ENCODE data around the gene PADI3. TPM values are rescaled to one million over a fixed set of nuclear protein-coding genes. Genes with fewer than 3 reads are reported as not detected.

The PADI3 gene, protein sequence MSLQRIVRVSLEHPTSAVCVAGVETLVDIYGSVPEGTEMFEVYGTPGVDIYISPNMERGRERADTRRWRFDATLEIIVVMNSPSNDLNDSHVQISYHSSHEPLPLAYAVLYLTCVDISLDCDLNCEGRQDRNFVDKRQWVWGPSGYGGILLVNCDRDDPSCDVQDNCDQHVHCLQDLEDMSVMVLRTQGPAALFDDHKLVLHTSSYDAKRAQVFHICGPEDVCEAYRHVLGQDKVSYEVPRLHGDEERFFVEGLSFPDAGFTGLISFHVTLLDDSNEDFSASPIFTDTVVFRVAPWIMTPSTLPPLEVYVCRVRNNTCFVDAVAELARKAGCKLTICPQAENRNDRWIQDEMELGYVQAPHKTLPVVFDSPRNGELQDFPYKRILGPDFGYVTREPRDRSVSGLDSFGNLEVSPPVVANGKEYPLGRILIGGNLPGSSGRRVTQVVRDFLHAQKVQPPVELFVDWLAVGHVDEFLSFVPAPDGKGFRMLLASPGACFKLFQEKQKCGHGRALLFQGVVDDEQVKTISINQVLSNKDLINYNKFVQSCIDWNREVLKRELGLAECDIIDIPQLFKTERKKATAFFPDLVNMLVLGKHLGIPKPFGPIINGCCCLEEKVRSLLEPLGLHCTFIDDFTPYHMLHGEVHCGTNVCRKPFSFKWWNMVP
- total RNA-seq (not detected), polyA plus RNA-seq (not detected)

- DNase-seq: no peak
- H3K4me3 Mint-ChIP-seq: no peak within 1 kb of the TSS
- no peak within 1 kb of the TSS for H3K27ac Mint-ChIP-seq
- H3K4me1 Mint-ChIP-seq: no peaks in the 10 kb centered on the region
- Histone ChIP-seq H3K27ac (ENCODE audit: low read depth, low read length) (no peak within 1 kb of the TSS), H3K4me1 (ENCODE audit: insufficient read depth, low read length) (no peaks in the 10 kb centered on the region), H3K27me3 (ENCODE audit: insufficient read depth, low read length) (no peaks in the 10 kb centered on the region), H3K9me3 (ENCODE audit: control insufficient read depth in 1 of 2, low read length in 2 of 2) (no peaks in the 10 kb centered on the region), H3K4me3 (ENCODE audit: low read length in 2 of 2) (no peak within 1 kb of the TSS), H3K36me3 (ENCODE audit: insufficient read depth, low read length) (no peaks in the 10 kb centered on the region)
- peaks cover 8 to 14% of the 10 kb centered on the region in 2 donors for H3K27me3 Mint-ChIP-seq
- intact Hi-C loops (cut with micrococcal nuclease): no loop called here
- no peaks in the 10 kb centered on the region for H3K36me3 Mint-ChIP-seq
- ChIA-PET POLR2A (ENCODE audit: partially characterized antibody) (no interaction called here), CTCF (ENCODE audit: partially characterized antibody) (interaction anchor here (0.7 kb wide), 1 partner anchor 11 kb away, joined by 3 read pairs; no protein-coding TSS in a partner anchor)
- H3K9me3 Mint-ChIP-seq: no peaks in the 10 kb centered on the region
Observed at GRCh38 chr1:17248781-17249180, at the start of gene PADI3. TSS of gene PADI3 (plus strand) at chr1:17249098. CDS start at chr1:17249138, 40 bp downstream.

DNA sequence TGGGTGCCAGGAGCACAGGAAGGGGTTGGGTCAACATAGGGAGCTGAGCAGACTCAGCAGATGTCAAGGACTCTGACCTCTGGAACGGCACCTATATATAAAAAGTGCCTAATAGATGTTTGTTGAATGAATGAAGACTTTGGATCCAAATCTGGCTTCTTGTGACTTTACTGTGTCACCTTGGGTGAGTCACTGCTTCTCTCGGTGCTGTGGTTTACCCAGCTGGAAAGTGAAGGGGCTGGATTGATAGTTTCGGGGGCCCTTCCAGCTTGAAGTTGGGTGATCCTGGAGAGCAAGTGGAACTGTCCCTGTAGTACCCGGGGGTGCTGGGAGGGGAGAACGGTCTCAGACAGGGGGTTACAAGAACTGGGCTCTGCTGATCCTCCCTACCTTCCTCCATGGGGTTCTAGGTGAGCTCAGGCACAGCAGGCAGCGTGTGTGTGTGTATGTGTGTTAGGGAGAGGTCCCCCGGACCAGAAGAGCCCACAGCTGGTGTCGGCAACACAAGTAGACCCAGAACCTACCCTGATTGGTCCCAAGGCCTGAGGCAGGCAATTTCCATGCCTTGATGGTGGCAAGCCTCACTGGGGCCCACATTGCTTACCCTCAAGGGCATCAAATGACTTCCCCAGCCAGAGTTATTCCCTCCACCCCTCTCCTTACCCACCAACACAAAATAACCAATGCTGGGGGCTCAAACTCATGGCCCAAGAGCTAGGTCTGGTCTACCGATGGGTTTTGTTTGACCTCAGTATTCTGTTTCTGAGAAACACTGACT, 49.4 kb upstream of the PADI3 start:
- no peak overlapping the region for H3K4me3 ChIP-seq (ENCODE audit: low read length in 2 of 2)
- Mint-ChIP-seq H3K4me1 (peaks cover 22 to 44% (median 34%) of the 10 kb centered on the region in 4 donors), H3K27ac (no peak overlapping the region), H3K36me3 (peaks cover 0 to 1% of the 10 kb centered on the region in 2 donors), H3K4me3 (peak overlapping the region in 1 of 8 donors; percentile 15), H3K27me3 (peaks cover 1 to 2% of the 10 kb centered on the region in 2 donors), H3K9me3 (no peaks in the 10 kb centered on the region)
- ChIA-PET POLR2A (ENCODE audit: partially characterized antibody) (no interaction called here), CTCF (ENCODE audit: partially characterized antibody) (interaction anchor here (1.2 to 1.7 kb wide), 2 partner anchors 8 to 74 kb away, joined by 4 to 5 read pairs; no protein-coding TSS in a partner anchor)
- H3K9me3 ChIP-seq (ENCODE audit: control insufficient read depth in 1 of 2, low read length in 2 of 2): no peaks in the 10 kb centered on the region
- H3K27me3 ChIP-seq (ENCODE audit: insufficient read depth, low read length): no peaks in the 10 kb centered on the region
- DNase-seq: no peak
- intact Hi-C loops (cut with micrococcal nuclease): no loop called here
- H3K27ac ChIP-seq (ENCODE audit: low read depth, low read length): no peak overlapping the region
- peaks cover 18% of the 10 kb centered on the region for H3K4me1 ChIP-seq (ENCODE audit: insufficient read depth, low read length)
- no peaks in the 10 kb centered on the region for H3K36me3 ChIP-seq (ENCODE audit: insufficient read depth, low read length)

GRCh38 chr1:17200246-17200645, 48.7 kb upstream of the PADI3 start:
- Mint-ChIP-seq H3K27me3 (peaks cover 2 to 4% of the 10 kb centered on the region in 2 donors), H3K9me3 (no peaks in the 10 kb centered on the region), H3K27ac (peak overlapping the region in 2 of 7 donors; percentile 39 to 48), H3K4me3 (no peak overlapping the region), H3K4me1 (peaks cover 22 to 45% (median 35%) of the 10 kb centered on the region in 4 donors), H3K36me3 (no peaks in the 10 kb centered on the region)
- H3K27me3 ChIP-seq (ENCODE audit: insufficient read depth, low read length): no peaks in the 10 kb centered on the region
- DNase-seq: no peak
- H3K27ac ChIP-seq (ENCODE audit: low read depth, low read length): no peak overlapping the region
- intact Hi-C loops (cut with micrococcal nuclease): no loop called here
- POLR2A ChIA-PET (ENCODE audit: partially characterized antibody): no interaction called here
- no peaks in the 10 kb centered on the region for H3K9me3 ChIP-seq (ENCODE audit: control insufficient read depth in 1 of 2, low read length in 2 of 2)
- no peak overlapping the region for H3K4me3 ChIP-seq (ENCODE audit: low read length in 2 of 2)
- no peaks in the 10 kb centered on the region for H3K36me3 ChIP-seq (ENCODE audit: insufficient read depth, low read length)
- H3K4me1 ChIP-seq (ENCODE audit: insufficient read depth, low read length): peaks cover 18% of the 10 kb centered on the region
- CTCF ChIA-PET (ENCODE audit: partially characterized antibody): interaction anchor here (1.2 kb wide), 1 partner anchor 75 kb away, joined by 5 read pairs; no protein-coding TSS in a partner anchor

DNA sequence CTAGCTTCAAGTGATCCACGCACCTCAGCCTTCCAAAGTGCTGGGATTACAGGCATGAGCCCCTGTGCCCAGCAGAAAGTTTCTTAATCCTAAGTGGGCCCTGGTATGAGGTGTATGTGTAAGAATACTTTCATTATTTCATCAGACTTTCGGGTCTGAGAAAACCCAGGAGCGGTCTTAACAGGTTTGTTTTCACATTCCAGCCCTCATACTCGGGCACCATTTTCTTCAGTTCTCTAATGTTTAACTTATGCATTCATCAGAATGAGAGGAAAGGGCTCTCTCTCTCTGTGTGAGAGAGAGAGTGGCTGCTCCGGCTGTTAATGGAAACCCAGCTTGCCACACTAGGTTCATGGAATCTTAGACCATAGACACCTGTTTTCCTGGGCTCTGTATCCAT, 48.1 kb upstream of the PADI3 start:
- Mint-ChIP-seq H3K9me3 (no peaks in the 10 kb centered on the region), H3K4me3 (peak overlapping the region in 4 of 8 donors; percentile 2 to 88 (median 68)), H3K4me1 (peaks cover 23 to 49% (median 36%) of the 10 kb centered on the region in 4 donors), H3K27me3 (peaks cover 4 to 6% of the 10 kb centered on the region in 2 donors), H3K36me3 (no peaks in the 10 kb centered on the region), H3K27ac (peak overlapping the region in 3 of 7 donors; percentile 0 to 68 (median 41))
- Histone ChIP-seq H3K27ac (ENCODE audit: low read depth, low read length) (no peak overlapping the region), H3K4me3 (ENCODE audit: low read length in 2 of 2) (no peak overlapping the region), H3K27me3 (ENCODE audit: insufficient read depth, low read length) (no peaks in the 10 kb centered on the region), H3K4me1 (ENCODE audit: insufficient read depth, low read length) (peaks cover 18% of the 10 kb centered on the region), H3K36me3 (ENCODE audit: insufficient read depth, low read length) (no peaks in the 10 kb centered on the region), H3K9me3 (ENCODE audit: control insufficient read depth in 1 of 2, low read length in 2 of 2) (no peaks in the 10 kb centered on the region)
- CTCF ChIA-PET (ENCODE audit: partially characterized antibody): interaction anchor here (1.2 kb wide), 1 partner anchor 75 kb away, joined by 5 read pairs; no protein-coding TSS in a partner anchor
- intact Hi-C loops (cut with micrococcal nuclease): no loop called here
- POLR2A ChIA-PET (ENCODE audit: partially characterized antibody): no interaction called here
- no peak for DNase-seq

GRCh38 chr1:17201201-17202021, 47.5 kb upstream of the PADI3 start:
- CTCF ChIA-PET (ENCODE audit: partially characterized antibody): no interaction called here
- Histone ChIP-seq H3K4me3 (ENCODE audit: low read length in 2 of 2) (no peak overlapping the region), H3K27ac (ENCODE audit: low read depth, low read length) (no peak overlapping the region), H3K36me3 (ENCODE audit: insufficient read depth, low read length) (no peaks in the 10 kb centered on the region), H3K4me1 (ENCODE audit: insufficient read depth, low read length) (peaks cover 18% of the 10 kb centered on the region), H3K27me3 (ENCODE audit: insufficient read depth, low read length) (no peaks in the 10 kb centered on the region), H3K9me3 (ENCODE audit: control insufficient read depth in 1 of 2, low read length in 2 of 2) (no peaks in the 10 kb centered on the region)
- peak overlapping the region; percentile 13 to 88 (median 74) for H3K4me3 Mint-ChIP-seq
- peaks cover 7% of the 10 kb centered on the region in 2 donors for H3K27me3 Mint-ChIP-seq
- DNase-seq: peak; percentile 31 to 60 (median 33)
- H3K9me3 Mint-ChIP-seq: no peaks in the 10 kb centered on the region
- H3K4me1 Mint-ChIP-seq: peaks cover 23 to 51% (median 36%) of the 10 kb centered on the region in 4 donors
- POLR2A ChIA-PET (ENCODE audit: partially characterized antibody): no interaction called here
- intact Hi-C loops (cut with micrococcal nuclease): no loop called here
- peak overlapping the region in 6 of 7 donors; percentile 19 to 84 (median 51) for H3K27ac Mint-ChIP-seq
- no peaks in the 10 kb centered on the region for H3K36me3 Mint-ChIP-seq

- no peaks in the 10 kb centered on the region for H3K9me3 Mint-ChIP-seq
- H3K27me3 Mint-ChIP-seq: peaks cover 7 to 10% of the 10 kb centered on the region in 2 donors
- H3K4me3 Mint-ChIP-seq: peak within 1 kb of the TSS in 2 of 8 donors; percentile 9 to 35
- intact Hi-C loops (cut with micrococcal nuclease): no loop called here
- Histone ChIP-seq H3K9me3 (ENCODE audit: control insufficient read depth in 1 of 2, low read length in 2 of 2) (no peaks in the 10 kb centered on the region), H3K27ac (ENCODE audit: low read depth, low read length) (no peak within 1 kb of the TSS), H3K27me3 (ENCODE audit: insufficient read depth, low read length) (no peaks in the 10 kb centered on the region), H3K36me3 (ENCODE audit: insufficient read depth, low read length) (no peaks in the 10 kb centered on the region), H3K4me1 (ENCODE audit: insufficient read depth, low read length) (peaks cover 24% of the 10 kb centered on the region), H3K4me3 (ENCODE audit: low read length in 2 of 2) (no peak within 1 kb of the TSS)
- DNase-seq: no peak
- peaks cover 23 to 67% (median 42%) of the 10 kb centered on the region in 4 donors for H3K4me1 Mint-ChIP-seq
- ChIA-PET POLR2A (ENCODE audit: partially characterized antibody) (no interaction called here), CTCF (ENCODE audit: partially characterized antibody) (no interaction called here)
- no peaks in the 10 kb centered on the region for H3K36me3 Mint-ChIP-seq
- H3K27ac Mint-ChIP-seq: peak within 1 kb of the TSS in 2 of 7 donors; percentile 4 to 73
Observed at GRCh38 chr1:17204546-17205440, 44.1 kb upstream of the PADI3 start, which contains the start of gene PADI1. TSS of gene PADI1 (plus strand) at chr1:17205128. CDS start at chr1:17205218, 90 bp downstream.
